ENCODE data around the gene CEP250.

Gene CEP250

GRCh38 chr20:35436177-35436573, 19.2 kb upstream of the CEP250 start:
- no peaks in the 10 kb centered on the region for H3K36me3 ChIP-seq (ENCODE audit: low read length)
- H3K4me3 ChIP-seq (ENCODE audit: insufficient read depth, low read length, poor library complexity, severe bottlenecking), result no peak overlapping the region
- H3K9ac ChIP-seq (ENCODE audit: low read length), result no peak overlapping the region
- no peak overlapping the region for H3K4me2 ChIP-seq (ENCODE audit: low read depth, low read length, poor library complexity, severe bottlenecking)
- no peaks in the 10 kb centered on the region for H3F3A ChIP-seq (ENCODE audit: insufficient read depth)
- no peaks in the 10 kb centered on the region for H3K9me2 ChIP-seq (replicated peaks; ENCODE audit: insufficient read depth, low read length)
- H4K20me1 ChIP-seq (ENCODE audit: low read depth, low read length), result no peaks in the 10 kb centered on the region
- no peak overlapping the region for H3K27ac ChIP-seq (ENCODE audit: low read depth, low read length)
- TF ChIP-seq CTCF (IDR thresholded peaks at IDR 0.05; ENCODE audit: insufficient read depth, low read length, poor library complexity, severe bottlenecking), result no peak
- no peak for TF ChIP-seq EZH2phosphoT487 (conservative IDR thresholded peaks at IDR 0.05; ENCODE audit: low read length)
- no peak overlapping the region for H2AFZ ChIP-seq (ENCODE audit: low read depth, low read length, severe bottlenecking)
- no peaks in the 10 kb centered on the region for H3K79me2 ChIP-seq (ENCODE audit: insufficient read depth, low read length)
- no peaks in the 10 kb centered on the region for H3K27me3 ChIP-seq (ENCODE audit: low read length)
- H3K9me3 ChIP-seq (ENCODE audit: insufficient read depth, low read length), result no peaks in the 10 kb centered on the region

DNA sequence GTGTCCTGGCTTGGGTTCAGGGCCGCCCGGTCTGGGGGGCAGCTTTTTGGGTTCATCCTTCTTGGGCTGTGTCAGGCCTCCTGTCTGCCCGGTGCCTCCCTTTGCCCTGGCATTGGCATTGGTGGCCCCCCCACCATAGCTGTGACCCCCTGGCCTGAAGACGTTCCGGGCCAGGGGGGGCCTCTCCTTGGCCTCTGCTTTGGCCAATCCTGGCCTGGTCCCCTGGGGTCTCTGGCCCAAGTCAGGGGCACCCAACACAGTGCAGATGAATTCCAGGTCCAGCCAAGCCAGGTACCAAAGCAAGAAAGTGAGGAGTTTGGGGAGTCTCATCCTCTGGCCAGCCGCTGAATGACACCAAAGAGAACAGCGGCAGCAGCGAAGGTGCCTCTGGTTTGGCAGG, 17.8 kb upstream of the CEP250 start:
- H3K36me3 ChIP-seq (ENCODE audit: low read length), result no peaks in the 10 kb centered on the region
- no peaks in the 10 kb centered on the region for H3K79me2 ChIP-seq (ENCODE audit: insufficient read depth, low read length)
- no peaks in the 10 kb centered on the region for H3K9me3 ChIP-seq (ENCODE audit: insufficient read depth, low read length)
- no peak overlapping the region for H3K4me2 ChIP-seq (ENCODE audit: low read depth, low read length, poor library complexity, severe bottlenecking)
- no peak overlapping the region for H3K9ac ChIP-seq (ENCODE audit: low read length)
- H2AFZ ChIP-seq (ENCODE audit: low read depth, low read length, severe bottlenecking), result no peak overlapping the region
- H3K4me3 ChIP-seq (ENCODE audit: insufficient read depth, low read length, poor library complexity, severe bottlenecking), result no peak overlapping the region
- H4K20me1 ChIP-seq (ENCODE audit: low read depth, low read length), result no peaks in the 10 kb centered on the region
- no peaks in the 10 kb centered on the region for H3K9me2 ChIP-seq (replicated peaks; ENCODE audit: insufficient read depth, low read length)
- no peaks in the 10 kb centered on the region for H3F3A ChIP-seq (ENCODE audit: insufficient read depth)
- no peak overlapping the region for H3K27ac ChIP-seq (ENCODE audit: low read depth, low read length)
- TF ChIP-seq EZH2phosphoT487 (conservative IDR thresholded peaks at IDR 0.05; ENCODE audit: low read length) (no peak), CTCF (IDR thresholded peaks at IDR 0.05; ENCODE audit: insufficient read depth, low read length, poor library complexity, severe bottlenecking) (no peak)
- no peaks in the 10 kb centered on the region for H3K27me3 ChIP-seq (ENCODE audit: low read length)

DNA sequence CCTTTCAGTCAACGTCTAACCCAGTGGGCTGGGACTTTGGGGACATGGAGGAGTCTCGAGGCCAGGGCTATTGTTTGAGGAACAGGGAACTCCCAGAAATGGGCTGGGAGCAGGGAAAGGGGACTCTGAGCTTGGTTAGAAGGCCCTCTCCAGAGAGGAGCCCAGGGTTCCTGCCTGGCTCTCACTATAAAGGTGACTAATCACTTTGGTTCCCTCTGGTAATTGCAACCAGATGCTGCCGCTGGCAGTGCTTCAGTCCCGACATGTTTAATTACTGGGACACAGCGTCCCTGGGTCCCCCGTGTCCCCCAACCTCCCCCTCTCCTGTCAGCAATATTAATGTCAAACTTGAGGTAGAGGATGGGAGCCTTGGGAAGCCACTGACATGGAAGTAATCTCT, 12.4 kb upstream of the CEP250 start:
- H3K27me3 ChIP-seq (ENCODE audit: low read length), result no peaks in the 10 kb centered on the region
- no peak overlapping the region for H3K4me2 ChIP-seq (ENCODE audit: low read depth, low read length, poor library complexity, severe bottlenecking)
- no peaks in the 10 kb centered on the region for H3K79me2 ChIP-seq (ENCODE audit: insufficient read depth, low read length)
- H3K4me3 ChIP-seq (ENCODE audit: insufficient read depth, low read length, poor library complexity, severe bottlenecking), result no peak overlapping the region
- TF ChIP-seq EZH2phosphoT487 (conservative IDR thresholded peaks at IDR 0.05; ENCODE audit: low read length), result no peak
- TF ChIP-seq CTCF (IDR thresholded peaks at IDR 0.05; ENCODE audit: insufficient read depth, low read length, poor library complexity, severe bottlenecking), result no peak
- 0 out of 2 replicates have a peak, but pooled peaks cover 4% of the 10 kb centered on the region for H3F3A ChIP-seq (ENCODE audit: insufficient read depth)
- H3K9me2 ChIP-seq (replicated peaks; ENCODE audit: insufficient read depth, low read length), result no peaks in the 10 kb centered on the region
- no peaks in the 10 kb centered on the region for H3K36me3 ChIP-seq (ENCODE audit: low read length)
- no peak overlapping the region for H2AFZ ChIP-seq (ENCODE audit: low read depth, low read length, severe bottlenecking)
- no peaks in the 10 kb centered on the region for H3K9me3 ChIP-seq (ENCODE audit: insufficient read depth, low read length)
- H4K20me1 ChIP-seq (ENCODE audit: low read depth, low read length), result no peaks in the 10 kb centered on the region
- no peak overlapping the region for H3K9ac ChIP-seq (ENCODE audit: low read length)
- no peak overlapping the region for H3K27ac ChIP-seq (ENCODE audit: low read depth, low read length)
